Heart right ventricle (tissue), 16 donors: Measurements from ENCODE around the gene NUAK1. TPM values are rescaled to one million over a fixed set of nuclear protein-coding genes. Genes with fewer than 3 reads are reported as not detected.
A peak's percentile ranks its signal among the peaks of the same experiment; 100 is the strongest.

Experiments
- ATAC-seq, 8 donors: fragments of 200-7000 bp; cut with Tn5 transposase; one replicate each; pipeline ENCODE4 v1.9.1; 2020; ENCODE audit warnings: mild to moderate bottlenecking in 8 of 8, moderate library complexity in 8 of 8, moderate number of reproducible peaks in 1 of 8
- DNase-seq, 2 donors: peaks; one replicate each; pipeline ENCODE4 v3.0.0-alpha.2; 2020
- H3K27ac ChIP-seq, 10 donors: fragments of 200-600 bp; sonication (generic) in 2 of 10; one replicate each; pipeline versions ENCODE4 v1.5.0 to v1.8.0; 2020 to 2022; ENCODE audit warnings: mild to moderate bottlenecking in 3 of 10
- H3K27me3 ChIP-seq, 7 donors: fragments of 200-600 bp; one replicate each; pipeline ENCODE4 v1.8.0; 2021 to 2022; ENCODE audit warnings: mild to moderate bottlenecking in 2 of 7
- H3K36me3 ChIP-seq, 9 donors: fragments of 200-600 bp; sonication (generic) in 1 of 9; one replicate each; pipeline versions ENCODE4 v1.5.0 to v1.8.0; 2020 to 2022; ENCODE audit warnings: mild to moderate bottlenecking in 2 of 9
- H3K4me1 ChIP-seq, 9 donors: fragments of 200-600 bp; sonication (generic) in 1 of 9; one replicate each; pipeline versions ENCODE4 v1.5.0 to v1.8.0; 2020 to 2022; ENCODE audit warnings: mild to moderate bottlenecking in 4 of 9
- H3K4me3 ChIP-seq, 10 donors: fragments of 200-600 bp; sonication (generic) in 2 of 10; one replicate each; pipeline versions ENCODE4 v1.5.0 to v1.8.0; 2020 to 2022; ENCODE audit warnings: mild to moderate bottlenecking in 7 of 10, moderate library complexity in 2 of 10
- H3K9me3 ChIP-seq, 11 donors: fragments of 200-600 bp in 10 of 11; sonication (generic) in 2 of 11; one replicate each; pipeline versions ENCODE4 v1.5.0 to v1.8.0; 2013 to 2022; ENCODE audit warnings: mild to moderate bottlenecking in 2 of 11, control low read depth in 1 of 11, moderate library complexity in 1 of 11
- CTCF ChIP-seq, 9 donors: fragments of 200-600 bp; sonication (generic) in 2 of 9; IDR thresholded peaks; one replicate each; pipeline versions ENCODE4 v1.5.0 to v1.8.0; 2021 to 2022; ENCODE audit warnings: antibody characterized with exemption in 9 of 9, mild to moderate bottlenecking in 5 of 9, moderate library complexity in 1 of 9
- WGBS, 2 donors: extraction: QIAGEN DNeasy Blood & Tissue Kit; methylation state at CpG; one replicate each; pipeline ENCODE4 v1.1.7; 2013; ENCODE audit warnings: inconsistent platforms in 1 of 2; 5-methylcytosine and 5-hydroxymethylcytosine counted together
- intact Hi-C, 10 donors: fragments of 100-400 bp; cut with DNase I; formaldehyde crosslinking; loops; one replicate each; pipeline versions ENCODE4 v1.11.1 to v1.14.2; 2022
- polyA plus RNA-seq, 2 donors: library from polyadenylated mRNA; stranded (reverse); fragments of 200-250 nt; gene quantifications; one replicate each; pipeline ENCODE4 v1.2.3, GENCODE V29; 2013
- total RNA-seq, 10 donors: library from RNA; stranded (reverse); fragmentation: NEBNext Ultra II Directional in 3 of 10; extraction: Animal tissue kit (Norgen Biotek cat#: 25700) in 3 of 10; gene quantifications; one replicate each; pipeline versions ENCODE4 v1.2.1 to v1.2.4, GENCODE V29; 2021 to 2023
- donor health status: Arrhythmogenic right ventricular cardiomyopathy.
- donor health status: ischemic (EF 13 %, LVEDD 7.1; RV severe dilation, severe dysfunction).
- donor health status: healthy with polysubstance abuse.
- donor health status: DM: no; HTN: yes; CAD: no.
- donor health status: DM: no; HTN: no; CAD: no.
- donor health status: ischemic (EF 25% LVEDD 6.9; RV normal size, moderate dysfunction).
- donor health status: ischemic (EF 25% LVEDD 5.7; RV mildly dilated, moderate dysfunction).
- donor health status: healthy.
- donor health status: DM: yes; HTN: yes; CAD: no.
- donor health status: Ischemic cardiomyopathy.
- donor health status: ischemic (EF 35%, LVEDD 5.7; RV mildly dilated, moderate dysfunction).
- donor health status: nonischemic (EF 11% LVEDD 7.7; RV severe dilation, severe dysfunction).
- donor health status: DM: yes; HTN: yes; CAD: no.
- donor health status: PGD.
- donor health status: ischemic (EF 29% LVEDD 5.4; RV normal size, mild dysfunction).
- donor health status: nonischemic (EF 23%, LVEDD 6.1; RV moderate dilation, normal function).

Gene NUAK1
- total and polyA plus RNA-seq, 12 donors: 9.8 to 59.0 (median 44.8) TPM

- ATAC-seq (no peak), DNase-seq (no peak)
- Histone ChIP-seq H3K4me1 (no peaks in the 10 kb centered on the region), H3K9me3 (no peaks in the 10 kb centered on the region), H3K27me3 (no peaks in the 10 kb centered on the region), H3K4me3 (no peak overlapping the region), H3K27ac (no peak overlapping the region), H3K36me3 (no peaks in the 10 kb centered on the region)
- no peak for TF ChIP-seq CTCF (IDR thresholded peaks at IDR 0.05)
- intact Hi-C loops: no loop called here
- 76 to 81% methylated on average over 4 of the region's 4 CpGs for WGBS, 2 donors
Observed at GRCh38 chr12:106037524-106038298, 101.0 kb downstream of the NUAK1 start.

GRCh38 chr12:106035421-106035820 is 103.3 kb downstream of the NUAK1 start:
- Histone ChIP-seq H3K27me3 (no peaks in the 10 kb centered on the region), H3K4me1 (peaks cover 0 to 6% (median 4%) of the 10 kb centered on the region in 9 donors), H3K27ac (no peak overlapping the region), H3K36me3 (no peaks in the 10 kb centered on the region), H3K9me3 (no peaks in the 10 kb centered on the region), H3K4me3 (no peak overlapping the region)
- DNase-seq (no peak), ATAC-seq (no peak)
- WGBS, 2 donors: 77 to 85% methylated on average over 5 of the region's 5 CpGs
- TF ChIP-seq CTCF (IDR thresholded peaks at IDR 0.05): no peak
- intact Hi-C loops: no loop called here

- Histone ChIP-seq H3K4me3 (no peak overlapping the region), H3K36me3 (no peaks in the 10 kb centered on the region), H3K9me3 (no peaks in the 10 kb centered on the region), H3K4me1 (peaks cover 0 to 12% (median 10%) of the 10 kb centered on the region in 9 donors), H3K27ac (no peak overlapping the region), H3K27me3 (no peaks in the 10 kb centered on the region)
- no peak for TF ChIP-seq CTCF (IDR thresholded peaks at IDR 0.05)
- no peak for DNase-seq
- no peak for ATAC-seq
- intact Hi-C loops: loop anchor here in 1 of 10 donors (5.0 kb wide), 1 partner anchor 103 kb away; the partner anchor contains the start of gene NUAK1
- WGBS, 2 donors: 93 to 94% methylated on average over 4 of the region's 4 CpGs
Observed at GRCh38 chr12:106034316-106034715, 104.4 kb downstream of the NUAK1 start.

GRCh38 chr12:106033161-106033675 is 105.5 kb downstream of the NUAK1 start:
- WGBS, 2 donors: 81 to 94% methylated on average over 4 of the region's 4 CpGs
- no peaks in the 10 kb centered on the region for H3K27me3 ChIP-seq
- peaks cover 0 to 12% (median 10%) of the 10 kb centered on the region in 9 donors for H3K4me1 ChIP-seq
- H3K9me3 ChIP-seq: no peaks in the 10 kb centered on the region
- DNase-seq (no peak), ATAC-seq (peak in 1 of 8 donors; percentile 19)
- H3K4me3 ChIP-seq: no peak overlapping the region
- no peak overlapping the region for H3K27ac ChIP-seq
- no peak for TF ChIP-seq CTCF (IDR thresholded peaks at IDR 0.05)
- no peaks in the 10 kb centered on the region for H3K36me3 ChIP-seq
- intact Hi-C loops: loop anchor here in 1 of 10 donors (5.0 kb wide), 1 partner anchor 104 kb away; the partner anchor contains the start of gene NUAK1
